ENCODE results near the gene HYAL3.

DNA sequence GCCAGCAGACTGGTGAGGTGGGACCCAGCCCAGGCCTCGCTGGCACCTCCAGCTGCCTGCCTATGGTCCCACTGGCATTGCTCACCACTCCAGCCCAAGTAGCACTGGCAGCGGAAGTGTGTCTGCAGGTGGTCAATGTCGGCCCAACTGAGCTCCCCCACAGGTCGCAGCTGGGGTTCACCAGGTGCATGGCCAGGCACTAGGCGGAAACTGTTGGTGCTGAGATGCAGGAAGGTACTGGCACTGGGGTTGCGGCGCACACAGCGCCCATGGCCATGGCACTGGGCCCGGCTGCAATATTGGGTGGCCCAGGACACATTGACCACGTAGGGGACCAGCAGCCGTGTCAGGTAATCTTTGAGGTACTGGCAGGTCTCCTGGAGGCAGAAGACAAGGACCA lies 19.0 kb upstream of the HYAL3 start:
- TF ChIP-seq, protein P1, sequence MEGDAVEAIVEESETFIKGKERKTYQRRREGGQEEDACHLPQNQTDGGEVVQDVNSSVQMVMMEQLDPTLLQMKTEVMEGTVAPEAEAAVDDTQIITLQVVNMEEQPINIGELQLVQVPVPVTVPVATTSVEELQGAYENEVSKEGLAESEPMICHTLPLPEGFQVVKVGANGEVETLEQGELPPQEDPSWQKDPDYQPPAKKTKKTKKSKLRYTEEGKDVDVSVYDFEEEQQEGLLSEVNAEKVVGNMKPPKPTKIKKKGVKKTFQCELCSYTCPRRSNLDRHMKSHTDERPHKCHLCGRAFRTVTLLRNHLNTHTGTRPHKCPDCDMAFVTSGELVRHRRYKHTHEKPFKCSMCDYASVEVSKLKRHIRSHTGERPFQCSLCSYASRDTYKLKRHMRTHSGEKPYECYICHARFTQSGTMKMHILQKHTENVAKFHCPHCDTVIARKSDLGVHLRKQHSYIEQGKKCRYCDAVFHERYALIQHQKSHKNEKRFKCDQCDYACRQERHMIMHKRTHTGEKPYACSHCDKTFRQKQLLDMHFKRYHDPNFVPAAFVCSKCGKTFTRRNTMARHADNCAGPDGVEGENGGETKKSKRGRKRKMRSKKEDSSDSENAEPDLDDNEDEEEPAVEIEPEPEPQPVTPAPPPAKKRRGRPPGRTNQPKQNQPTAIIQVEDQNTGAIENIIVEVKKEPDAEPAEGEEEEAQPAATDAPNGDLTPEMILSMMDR (IDR thresholded peaks at IDR 0.05): no peak
- no peak for TF ChIP-seq POLR2A (IDR thresholded peaks at IDR 0.05)
